ENCODE results near the gene EGFLAM. TPM values are rescaled to one million over a fixed set of nuclear protein-coding genes. Genes with fewer than 3 reads are reported as not detected.
"Not testable (repeated sequence)": the region's sequence is repeated elsewhere in the genome, so short reads cannot be mapped to it uniquely, and the experiment has no call there.

EGFLAM gene
- total RNA-seq, 1 donor from 2014 or later, result 37.6 TPM

- DNase-seq, result no peak
Measured at GRCh38 chr5:38379350-38379937, 121.1 kb downstream of the EGFLAM start.

- no peak for DNase-seq
Measured at GRCh38 chr5:38380537-38380936, 122.2 kb downstream of the EGFLAM start.

GRCh38 chr5:38381361-38381760 is 123.0 kb downstream of the EGFLAM start:
- no peak for DNase-seq

- DNase-seq, result peak; percentile 78
Measured at GRCh38 chr5:38382898-38383297, 124.5 kb downstream of the EGFLAM start.

GRCh38 chr5:38383701-38384100 is 125.3 kb downstream of the EGFLAM start:
- no peak for DNase-seq

GRCh38 chr5:38384396-38384795 is 126.0 kb downstream of the EGFLAM start:
- no peak for DNase-seq

GRCh38 chr5:38387161-38387560 is 128.8 kb downstream of the EGFLAM start:
- DNase-seq, result no peak

GRCh38 chr5:38393636-38394035 is 135.3 kb downstream of the EGFLAM start:
- DNase-seq, result no peak

GRCh38 chr5:38396766-38397165 is 138.4 kb downstream of the EGFLAM start:
- no peak for DNase-seq

- DNase-seq, result no peak
Measured at GRCh38 chr5:38400365-38400764, 142.0 kb downstream of the EGFLAM start.

- DNase-seq, result no peak
Measured at GRCh38 chr5:38401145-38401544, 142.8 kb downstream of the EGFLAM start.

GRCh38 chr5:38403406-38403805 is 145.0 kb downstream of the EGFLAM start:
- no peak for DNase-seq

- no peak for DNase-seq
Measured at GRCh38 chr5:38403877-38404635, 145.7 kb downstream of the EGFLAM start.

GRCh38 chr5:38404667-38405276 is 146.4 kb downstream of the EGFLAM start:
- no peak for DNase-seq

- DNase-seq, result no peak
Measured at GRCh38 chr5:38408446-38409198, 150.3 kb downstream of the EGFLAM start.

- DNase-seq, result no peak
Measured at GRCh38 chr5:38410304-38410990, 152.1 kb downstream of the EGFLAM start.

- peak; percentile 71 for DNase-seq
Measured at GRCh38 chr5:38413696-38414095, 155.3 kb downstream of the EGFLAM start.

GRCh38 chr5:38414348-38414747 is 156.0 kb downstream of the EGFLAM start:
- DNase-seq, result no peak

GRCh38 chr5:38415772-38416171 is 157.4 kb downstream of the EGFLAM start:
- DNase-seq, result not testable (repeated sequence)

GRCh38 chr5:38417658-38418017 is 159.3 kb downstream of the EGFLAM start:
- no peak for DNase-seq

- DNase-seq, result no peak
Measured at GRCh38 chr5:38420246-38420645, 161.9 kb downstream of the EGFLAM start.

- peak; percentile 76 for DNase-seq
Measured at GRCh38 chr5:38420691-38421390, 162.5 kb downstream of the EGFLAM start.
